K562 (cell line): Measurements from ENCODE around the gene CEP57. TPM values are rescaled to one million over a fixed set of nuclear protein-coding genes. Genes with fewer than 3 reads are reported as not detected.
A peak's percentile ranks its signal among the peaks of the same experiment; 100 is the strongest.

Source experiments
- ATAC-seq: fragments of 200-7000 bp; cut with Tn5 transposase; 3 replicates; pipeline ENCODE4 v1.9.1; 2020; ENCODE audit warnings: moderate library complexity
- BruUV-seq: library from RNA; stranded (reverse); fragments of 400-500 nt; replicated peaks from 2 replicates; lab custom pipeline; 2021; lab: Mats Ljungman, UMichigan
- CTCF ChIA-PET: fragments of 300-600 bp; formaldehyde crosslinking; extraction: SDS; loops from one replicate; lab custom pipeline; 2021; ENCODE audit warnings: low intra/inter-chr PET ratio; lab: Yijun Ruan, JAX
- POLR2A ChIA-PET: fragments of 300-600, 350-650 bp; sonication (Branson Sonifier 250); formaldehyde crosslinking; extraction: SDS; loops from one replicate; lab custom pipeline; 2021; ENCODE audit warnings: antibody characterized with exemption, inconsistent platforms; lab: Yijun Ruan, JAX
- DNase-seq, 4 experiments: peaks; one replicate each; pipeline versions ENCODE4 v3.0.0 to v3.0.0-alpha.2; 2011 to 2018; ENCODE audit warnings: low spot score in 3 of 4, mixed read lengths in 3 of 4; ENCODE audit errors: extremely low read depth in 1 of 4
- FAIRE-seq: peaks from 2 replicates; lab custom pipeline; 2011; peaks lifted over from hg19 to GRCh38; lab: Jason Lieb, UNC
- H2AFZ ChIP-seq: 2 replicates; pipeline ENCODE4 v1.6.0; 2011; ENCODE audit warnings: low read depth, low read length, control low read depth, inconsistent platforms
- H3K27ac ChIP-seq: fragments of 200-600 bp; 3 replicates; pipeline ENCODE4 v1.8.0; 2011; ENCODE audit warnings: low read depth, mild to moderate bottlenecking, control low read depth, inconsistent platforms, low read length, moderate library complexity, mixed read lengths; ENCODE audit errors: extremely low read depth
- H3K27me3 ChIP-seq, 2 experiments: fragments of 300-600 bp in 1 of 2; 2 replicates in 1 of 2; 3 replicates in 1 of 2; pipeline versions ENCODE4 v1.6.0 to v1.8.0; 2011; ENCODE audit warnings: inconsistent platforms in 2 of 2, low read length in 2 of 2, mild to moderate bottlenecking in 1 of 2, mixed read lengths in 1 of 2, moderate library complexity in 1 of 2; ENCODE audit not compliant: control insufficient read depth in 2 of 2, insufficient read depth in 2 of 2
- H3K36me3 ChIP-seq: fragments of 300-600 bp; 3 replicates; pipeline ENCODE4 v1.8.0; 2011; ENCODE audit warnings: mild to moderate bottlenecking, low read length, inconsistent platforms; ENCODE audit not compliant: control insufficient read depth, insufficient read depth
- H3K4me1 ChIP-seq, 2 experiments: fragments of 200-600 bp in 1 of 2; replicated peaks in 1 of 2; 2 replicates in 1 of 2; 3 replicates in 1 of 2; pipeline versions ENCODE4 v1.5.1 to v1.8.0; 2011; ENCODE audit warnings: inconsistent platforms in 2 of 2, low read length in 2 of 2, mild to moderate bottlenecking in 1 of 2, mixed read lengths in 1 of 2, moderate library complexity in 1 of 2; ENCODE audit not compliant: control insufficient read depth in 2 of 2, insufficient read depth in 2 of 2
- H3K4me2 ChIP-seq: 2 replicates; pipeline ENCODE4 v1.6.1; 2011; ENCODE audit warnings: low read length, control low read depth, inconsistent platforms, mixed read lengths; ENCODE audit not compliant: insufficient read depth
- H3K4me3 ChIP-seq: fragments of 200-600 bp; sonication (generic), shearing (Covaris generic); 2 replicates; pipeline ENCODE4 v1.5.1; 2016; ENCODE audit warnings: control low read depth, inconsistent platforms
- H3K79me2 ChIP-seq: fragments of 200-600 bp; 3 replicates; pipeline ENCODE4 v1.8.0; 2011; ENCODE audit warnings: low read length, inconsistent platforms; ENCODE audit not compliant: control insufficient read depth, insufficient read depth
- H3K9ac ChIP-seq, 2 experiments: 2 replicates each; pipeline versions ENCODE4 v1.6.0 to v1.6.1; 2011; ENCODE audit warnings: low read depth in 2 of 2, low read length in 2 of 2, control low read depth in 1 of 2, inconsistent platforms in 1 of 2, mild to moderate bottlenecking in 1 of 2, mixed read lengths in 1 of 2; ENCODE audit not compliant: insufficient read depth in 1 of 2
- H3K9me1 ChIP-seq: one replicate; pipeline ENCODE4 v1.6.0; 2011; ENCODE audit warnings: inconsistent platforms, mild to moderate bottlenecking, low read length, moderate library complexity; ENCODE audit not compliant: control insufficient read depth, insufficient read depth
- H3K9me3 ChIP-seq: replicated peaks from 2 replicates; pipeline ENCODE4 v1.5.1; 2011; ENCODE audit warnings: low read depth, low read length, inconsistent platforms; ENCODE audit not compliant: control insufficient read depth, insufficient read depth
- H4K20me1 ChIP-seq: replicated peaks from 2 replicates; pipeline ENCODE4 v1.6.1; 2011; ENCODE audit warnings: low read length, inconsistent platforms, mixed read lengths; ENCODE audit not compliant: control insufficient read depth, insufficient read depth
- CC2D1A ChIP-seq: fragments of 450-650 bp; IDR thresholded peaks from 2 replicates; pipeline ENCODE4 v1.6.1; 2017; ENCODE audit warnings: mild to moderate bottlenecking
- CEBPG ChIP-seq, 3 experiments: fragments of 200-800 bp in 1 of 3; sonication (Bioruptor generic) in 1 of 3; sonication (generic) in 1 of 3; formaldehyde crosslinking in 1 of 3; IDR thresholded peaks in 2 of 3; conservative IDR thresholded peaks in 1 of 3; 2 replicates each; pipeline versions ENCODE4 v1.6.1 to v1.8.0; 2016 to 2022; ENCODE audit warnings: missing compliant biosample characterization in 2 of 3, missing genetic modification characterization in 2 of 3, mild to moderate bottlenecking in 1 of 3, missing genetic modification reagents in 1 of 3
- CHAMP1 ChIP-seq: fragments of 450-650 bp; IDR thresholded peaks from 2 replicates; pipeline ENCODE4 v1.6.1; 2016; ENCODE audit warnings: mild to moderate bottlenecking
- DEAF1 ChIP-seq: fragments of 450-650 bp; formaldehyde crosslinking; IDR thresholded peaks from 2 replicates; pipeline ENCODE4 v1.4.0; 2020; ENCODE audit warnings: mild to moderate bottlenecking, moderate library complexity
- FOXK2 ChIP-seq, 2 experiments: fragments of 450-650 bp; IDR thresholded peaks in 1 of 2; conservative IDR thresholded peaks in 1 of 2; 2 replicates each; pipeline ENCODE4 v1.6.1; 2016; ENCODE audit warnings: low read depth in 2 of 2, mild to moderate bottlenecking in 1 of 2
- HMBOX1 ChIP-seq: sonication (generic); IDR thresholded peaks from 2 replicates; pipeline ENCODE4 v1.6.1; 2016
- HSF4 ChIP-seq: fragments of 250-450 bp; sonication (Bioruptor Pico); IDR thresholded peaks from 2 replicates; pipeline ENCODE4 v2.1.2; 2022; ENCODE audit warnings: mild to moderate bottlenecking, moderate library complexity, borderline replicate concordance
- JUND ChIP-seq, 2 experiments: IDR thresholded peaks; 2 replicates in 1 of 2; 3 replicates in 1 of 2; pipeline ENCODE4 v1.6.1; 2011; ENCODE audit warnings: borderline replicate concordance in 2 of 2, low read depth in 2 of 2, low read length in 2 of 2, improper control_type of control experiment in 1 of 2, missing biosample characterization in 1 of 2, missing genetic modification characterization in 1 of 2, missing genetic modification reagents in 1 of 2
- KLF16 ChIP-seq: IDR thresholded peaks from 2 replicates; pipeline ENCODE4 v1.6.1; 2016; ENCODE audit warnings: antibody characterized with exemption
- RAD21 ChIP-seq, 2 experiments: fragments of 250-450 bp in 1 of 2; fragments of 450-650 bp in 1 of 2; sonication (Bioruptor Pico) in 1 of 2; formaldehyde crosslinking in 1 of 2; IDR thresholded peaks in 1 of 2; conservative IDR thresholded peaks in 1 of 2; 2 replicates each; pipeline versions ENCODE4 v1.4.0 to v1.8.0; 2020 to 2022; ENCODE audit warnings: mild to moderate bottlenecking in 2 of 2, moderate library complexity in 1 of 2
- SMC3 ChIP-seq: conservative IDR thresholded peaks from 2 replicates; pipeline ENCODE4 v1.6.1; 2011; ENCODE audit warnings: low read depth, low read length, improper control_type of control experiment; ENCODE audit not compliant: insufficient read depth
- TEAD4 ChIP-seq, 2 experiments: sonication (generic) in 1 of 2; formaldehyde crosslinking in 1 of 2; IDR thresholded peaks; 2 replicates each; pipeline versions ENCODE4 v1.6.1 to v1.8.0; 2012 to 2022; ENCODE audit warnings: borderline replicate concordance in 1 of 2, inconsistent platforms in 1 of 2, low read length in 1 of 2, mild to moderate bottlenecking in 1 of 2, missing genetic modification reagents in 1 of 2
- WGBS: fragments of 100-300 bp; shearing (Covaris generic); methylation state at CpG from one replicate; pipeline ENCODE4 v1.1.6; 2016; ENCODE audit warnings: low coverage, mixed read lengths; ENCODE audit not compliant: insufficient coverage; ENCODE audit errors: missing lambda C conversion rate; 5-methylcytosine and 5-hydroxymethylcytosine counted together
- in situ Hi-C: fragments of 300-500 bp; cut with MboI; formaldehyde crosslinking; loops from 4 replicates; pipeline ENCODE4 v1.15.0; 2018; ENCODE audit warnings: inconsistent platforms, mixed read lengths
- intact Hi-C: fragments of 100-400 bp; cut with micrococcal nuclease; formaldehyde crosslinking; loops from 2 replicates; pipeline ENCODE4 v1.14.2; 2022
- polyA plus RNA-seq, 8 experiments: library from polyadenylated mRNA; depleted of rRNA in 4 of 8; stranded (reverse) in 5 of 8; unstranded in 3 of 8; fragments of >200 nt; fragmentation: Nextera tagmentation in 2 of 8; fragmentation: Illumina TruSeq in 1 of 8; extraction: Ambion mirVana in 2 of 8; extraction: Trizol in 1 of 8; gene quantifications; 2 replicates each; pipeline versions ENCODE4 v1.2.1 to v1.2.3, GENCODE V29; 2011 to 2014; ENCODE audit warnings: inconsistent platforms in 1 of 8, missing spikeins in 1 of 8
- total RNA-seq, 7 experiments: library from RNA; depleted of rRNA in 6 of 7; stranded (reverse); fragments of >200 nt in 6 of 7; fragmentation: Illumina TruSeq in 2 of 7; extraction: Trizol in 2 of 7; gene quantifications; 2 replicates each; pipeline versions ENCODE4 v1.2.1 to v1.2.3, GENCODE V29; 2011 to 2021; ENCODE audit warnings: low replicate concordance in 1 of 7

CEP57 gene
- total and polyA plus RNA-seq, 9 of the 15 experiments (the other 6 are each of a cell fraction or from before 2014, with no cell fraction given), result 25.1 to 88.1 (median 65.2) TPM

GRCh38 chr11:95835768-95836488, 45.6 kb downstream of the CEP57 start:
- intact Hi-C loops, result loop anchor here (2.0 kb wide), 3 partner anchors 507 to 589 kb away; partner anchors contain the start of gene MAML2
- TF ChIP-seq KLF16, result 0 out of 2 replicates have a peak, but pooled peaks have one; percentile 32
- 0 out of 2 replicates have a peak, but pooled peaks have one; percentile 35 for TF ChIP-seq CC2D1A
- 0 out of 2 replicates have a peak, but pooled peaks have one; percentile 72 for TF ChIP-seq HMBOX1
- peak; percentile 22 to 47; a peak in 1 of 4 replicates for TF ChIP-seq FOXK2 (conservative IDR thresholded peaks at IDR 0.05 in 1 of 2, IDR thresholded peaks at IDR 0.05 in 1 of 2; ENCODE audit: low read depth in 2 of 2)
- 0 out of 2 replicates have a peak, but pooled peaks have one; percentile 37 for TF ChIP-seq JUND (IDR thresholded peaks at IDR 0.05; ENCODE audit: borderline replicate concordance, low read depth, low read length)
- no peak for TF ChIP-seq JUND (tag; IDR thresholded peaks at IDR 0.05; ENCODE audit: borderline replicate concordance, low read depth, low read length)
- peak; percentile 75 to 85 for TF ChIP-seq RAD21 (CRISPR knock-in tag; conservative IDR thresholded peaks at IDR 0.05 in 1 of 2, IDR thresholded peaks at IDR 0.05 in 1 of 2)
- TF ChIP-seq CHAMP1, result 0 out of 2 replicates have a peak, but pooled peaks have one; percentile 37
- peak; percentile 47; the same call in 1 of the 2 replicates for TF ChIP-seq DEAF1 (CRISPR knock-in tag)
- TF ChIP-seq SMC3, result peak; percentile 74
- no peak for TF ChIP-seq CEBPG (CRISPR knock-in tag; IDR thresholded peaks at IDR 0.05)
- TF ChIP-seq CEBPG (tag; conservative IDR thresholded peaks at IDR 0.05 in 1 of 2, IDR thresholded peaks at IDR 0.05 in 1 of 2), result 0 out of 4 replicates have a peak, but pooled peaks of 1 of the 2 experiments have one; percentile 16
- TF ChIP-seq HSF4 (CRISPR knock-in tag), result no peak
- peak; percentile 54; the same call in 1 of the 2 replicates for TF ChIP-seq TEAD4 (IDR thresholded peaks at IDR 0.05; ENCODE audit: low read length)
- TF ChIP-seq TEAD4 (CRISPR knock-in tag; IDR thresholded peaks at IDR 0.05; ENCODE audit: borderline replicate concordance), result no peak

More at GRCh38 chr11:95835768-95836488, 45.6 kb downstream of the CEP57 start:
- no peaks in the 10 kb centered on the region for H3K79me2 ChIP-seq
- DNase-seq (peak; percentile 49 to 80 (median 64)), ATAC-seq (peak; percentile 98), FAIRE-seq (peak; percentile 79)
- in situ Hi-C loops, result no loop called here
- no peaks in the 10 kb centered on the region for H3K27me3 ChIP-seq
- WGBS, result 9% methylated on average over 3 of the region's 3 CpGs
- no peaks in the 10 kb centered on the region for H3K4me1 ChIP-seq
- H3K9me3 ChIP-seq, result no peaks in the 10 kb centered on the region
- ChIA-PET CTCF (interaction anchor here (0.6 to 1.4 kb wide), 6 partner anchors 61 to 591 kb away, joined by 3 to 8 read pairs (median 6); partner anchors contain the start of gene MAML2), POLR2A (interaction anchor here (0.6 to 1.1 kb wide), 2 partner anchors 507 to 554 kb away, joined by 3 to 4 read pairs; partner anchors contain the start of genes CCDC82, JRKL and MAML2)
- peaks cover 80% of the 10 kb centered on the region for H3K36me3 ChIP-seq
- no peak overlapping the region for H3K4me2 ChIP-seq
- no peak overlapping the region for H3K27ac ChIP-seq
- H2AFZ ChIP-seq, result no peak overlapping the region
- H3K4me3 ChIP-seq, result no peak overlapping the region
- BruUV-seq, result no TSS peak
- H4K20me1 ChIP-seq, result no peaks in the 10 kb centered on the region
- no peaks in the 10 kb centered on the region for H3K9me1 ChIP-seq
- H3K9ac ChIP-seq, result no peak overlapping the region
